HEK293 (cell line): ENCODE data around the gene PLEKHG3.
A peak's percentile ranks its signal among the peaks of the same experiment; 100 is the strongest.

Experiments
- CTCF ChIA-PET: fragments of 350-600 bp; formaldehyde crosslinking; extraction: SDS; loops from one replicate; lab custom pipeline; 2021; ENCODE audit warnings: antibody characterized with exemption; lab: Yijun Ruan, JAX
- POLR2A ChIA-PET: fragments of 300-600 bp; formaldehyde crosslinking; extraction: SDS; loops from one replicate; lab custom pipeline; 2020; ENCODE audit warnings: antibody characterized with exemption, inconsistent platforms; lab: Yijun Ruan, JAX
- H3K27ac ChIP-seq: fragments of 200-500 bp; sonication (Bioruptor generic); 2 replicates; pipeline ENCODE4 v1.5.1; 2014; ENCODE audit warnings: low read depth, low read length, control low read depth, inconsistent platforms; ENCODE audit errors: extremely low read depth
- H3K36me3 ChIP-seq, 2 experiments: fragments of 200-500 bp in 1 of 2; sonication (Bioruptor generic) in 1 of 2; 1 replicate in 1 of 2; 2 replicates in 1 of 2; pipeline ENCODE4 v1.5.1; 2014 to 2017; ENCODE audit warnings: inconsistent platforms in 2 of 2, low read length in 2 of 2; ENCODE audit not compliant: control insufficient read depth in 2 of 2, insufficient read depth in 1 of 2
- H3K4me1 ChIP-seq: fragments of 200-500 bp; sonication (Bioruptor generic); 2 replicates; pipeline ENCODE4 v1.5.1; 2014; ENCODE audit warnings: mild to moderate bottlenecking, low read length, inconsistent platforms; ENCODE audit not compliant: control insufficient read depth, insufficient read depth
- H3K4me3 ChIP-seq: 2 replicates; pipeline ENCODE4 v1.5.1; 2011; ENCODE audit warnings: low read depth, mild to moderate bottlenecking, control low read depth, low read length, moderate library complexity
- H3K9me3 ChIP-seq: fragments of 200-500 bp; sonication (Bioruptor generic); 2 replicates; pipeline ENCODE4 v1.5.1; 2014; ENCODE audit warnings: low read depth, low read length, inconsistent platforms; ENCODE audit not compliant: control insufficient read depth, insufficient read depth
- AEBP2 ChIP-seq: fragments of 450-650 bp; formaldehyde crosslinking; IDR thresholded peaks from 2 replicates; pipeline ENCODE4 v1.5.1; 2016; ENCODE audit warnings: missing biosample characterization, missing genetic modification characterization, borderline replicate concordance
- GLIS1 ChIP-seq: fragments of 450-650 bp; formaldehyde crosslinking; IDR thresholded peaks from 2 replicates; pipeline ENCODE4 v1.5.1; 2016; ENCODE audit warnings: missing biosample characterization, missing genetic modification characterization
- KLF17 ChIP-seq: fragments of 450-650 bp; formaldehyde crosslinking; IDR thresholded peaks from 2 replicates; pipeline ENCODE4 v1.5.1; 2016; ENCODE audit warnings: missing biosample characterization, missing genetic modification characterization
- MZF1 ChIP-seq: fragments of 450-650 bp; formaldehyde crosslinking; IDR thresholded peaks from 2 replicates; pipeline ENCODE4 v1.5.1; 2017; ENCODE audit warnings: missing biosample characterization, missing genetic modification characterization, borderline replicate concordance
- PBX3 ChIP-seq: sonication (generic); formaldehyde crosslinking; IDR thresholded peaks from 2 replicates; pipeline ENCODE4 v1.8.1; 2022; ENCODE audit warnings: mild to moderate bottlenecking, moderate library complexity, missing genetic modification reagents
- PRDM10 ChIP-seq: fragments of 450-650 bp; formaldehyde crosslinking; IDR thresholded peaks from 2 replicates; pipeline ENCODE4 v1.5.1; 2016; ENCODE audit warnings: missing biosample characterization, missing genetic modification characterization
- RBAK ChIP-seq: fragments of 450-650 bp; formaldehyde crosslinking; IDR thresholded peaks from 2 replicates; pipeline ENCODE4 v1.5.1; 2016; ENCODE audit warnings: missing biosample characterization, missing genetic modification characterization
- SCRT2 ChIP-seq: fragments of 450-650 bp; formaldehyde crosslinking; IDR thresholded peaks from 2 replicates; pipeline ENCODE4 v1.5.1; 2016; ENCODE audit warnings: missing biosample characterization, missing genetic modification characterization
- TCF7L2 ChIP-seq: IDR thresholded peaks from 2 replicates; pipeline ENCODE4 v1.6.1; 2011; ENCODE audit warnings: low read depth, mild to moderate bottlenecking, inconsistent platforms, low read length, moderate library complexity, borderline replicate concordance
- ZIC2 ChIP-seq: fragments of 450-650 bp; formaldehyde crosslinking; IDR thresholded peaks from 2 replicates; pipeline ENCODE4 v1.5.1; 2016; ENCODE audit warnings: missing biosample characterization, missing genetic modification characterization
- ZNF398 ChIP-seq: fragments of 450-650 bp; formaldehyde crosslinking; IDR thresholded peaks from 2 replicates; pipeline ENCODE4 v1.5.1; 2017; ENCODE audit warnings: missing biosample characterization, missing genetic modification characterization
- ZNF645 ChIP-seq: fragments of 450-650 bp; formaldehyde crosslinking; IDR thresholded peaks from 2 replicates; pipeline ENCODE4; 2016; ENCODE audit warnings: missing biosample characterization, missing genetic modification characterization
- ZNF654 ChIP-seq: fragments of 450-650 bp; formaldehyde crosslinking; IDR thresholded peaks from 2 replicates; pipeline ENCODE4 v1.5.1; 2016; ENCODE audit warnings: low read depth, missing biosample characterization, missing genetic modification characterization
- ZNF670 ChIP-seq: fragments of 450-650 bp; formaldehyde crosslinking; IDR thresholded peaks from 2 replicates; pipeline ENCODE4 v1.5.1; 2016; ENCODE audit warnings: missing biosample characterization, missing genetic modification characterization, low read depth
- ZSCAN4 ChIP-seq: fragments of 450-650 bp; formaldehyde crosslinking; IDR thresholded peaks from 2 replicates; pipeline ENCODE4 v1.5.1; 2017; ENCODE audit warnings: missing biosample characterization, missing genetic modification characterization

PLEKHG3 gene

GRCh38 chr14:64758025-64758521 is 53.8 kb downstream of the PLEKHG3 start:
- no peak for TF ChIP-seq AEBP2 (tag by site-specific recombination)
- no peak for TF ChIP-seq PBX3 (CRISPR knock-in tag)
- no peak for TF ChIP-seq MZF1
- TF ChIP-seq ZIC2 (tag by site-specific recombination), result peak; percentile 38; the same call in 1 of the 2 replicates
- TF ChIP-seq GLIS1 (tag by site-specific recombination), result peak; percentile 39; the same call in 1 of the 2 replicates
- TF ChIP-seq SCRT2, result 0 out of 2 replicates have a peak, but pooled peaks have one; percentile 16
- TF ChIP-seq PRDM10, result peak; percentile 42; the same call in 1 of the 2 replicates
- no peaks in the 10 kb centered on the region for H3K36me3 ChIP-seq
- H3K4me1 ChIP-seq, result peaks cover 29% of the 10 kb centered on the region
- H3K4me3 ChIP-seq, result no peak overlapping the region
- no peak overlapping the region for H3K27ac ChIP-seq
- H3K9me3 ChIP-seq, result no peaks in the 10 kb centered on the region
- ChIA-PET CTCF (interaction anchor here (0.6 to 5.4 kb wide), 5 partner anchors 33 to 212 kb away, joined by 3 to 93 read pairs (median 4); no protein-coding TSS in a partner anchor), POLR2A (interaction anchor here (1.5 kb wide), 1 partner anchor 54 kb away, joined by 9 read pairs; the partner anchor contains the start of gene PLEKHG3)

- POLR2A ChIA-PET, result interaction anchor here (1.1 to 1.5 kb wide), 2 partner anchors 55 to 218 kb away, joined by 6 to 9 read pairs; partner anchors contain the start of genes HSPA2 and PLEKHG3
- H3K4me1 ChIP-seq, result peaks cover 29% of the 10 kb centered on the region
- no peak overlapping the region for H3K27ac ChIP-seq
- no peaks in the 10 kb centered on the region for H3K36me3 ChIP-seq
- no peak overlapping the region for H3K4me3 ChIP-seq
- CTCF ChIA-PET, result interaction anchor here (0.6 to 5.4 kb wide), 13 partner anchors 9 to 213 kb away, joined by 3 to 93 read pairs (median 4); no protein-coding TSS in a partner anchor
- H3K9me3 ChIP-seq, result no peaks in the 10 kb centered on the region
- TF ChIP-seq RBAK (no peak), ZNF645 (tag by site-specific recombination) (no peak), ZNF654 (tag by site-specific recombination) (no peak), ZNF670 (tag by site-specific recombination) (no peak), ZSCAN4 (tag by site-specific recombination) (no peak), ZNF398 (0 out of 2 replicates have a peak, but pooled peaks have one; percentile 17), TCF7L2 (no peak), KLF17 (tag by site-specific recombination) (no peak), PRDM10 (no peak)
Measured at GRCh38 chr14:64758691-64759554, 54.7 kb downstream of the PLEKHG3 start.
